KMS-11 (cell line): ENCODE results near the gene NKAIN4.

Source experiments
- H2AFZ ChIP-seq: fragments of 200-600 bp; sonication (generic); 2 replicates; pipeline ENCODE4 v1.6.1; 2016; ENCODE audit warnings: antibody characterized with exemption, mixed run types, low read depth
- H3K27ac ChIP-seq: fragments of 200-600 bp; sonication (generic); 2 replicates; pipeline ENCODE4 v1.6.1; 2016; ENCODE audit warnings: mild to moderate bottlenecking, mixed run types
- H3K27me3 ChIP-seq: fragments of 200-600 bp; sonication (generic); 2 replicates; pipeline ENCODE4 v1.6.1; 2017; ENCODE audit warnings: mild to moderate bottlenecking, low read depth, mixed run types, moderate library complexity; ENCODE audit not compliant: insufficient read depth
- H3K36me3 ChIP-seq: fragments of 200-600 bp; sonication (generic); 2 replicates; pipeline ENCODE4 v1.6.1; 2017; ENCODE audit warnings: mild to moderate bottlenecking, mixed run types; ENCODE audit not compliant: insufficient read depth
- H3K4me1 ChIP-seq: fragments of 200-600 bp; sonication (generic); 2 replicates; pipeline ENCODE4 v1.6.1; 2016; ENCODE audit warnings: mild to moderate bottlenecking, low read depth, mixed run types; ENCODE audit not compliant: poor library complexity, severe bottlenecking
- H3K4me2 ChIP-seq: fragments of 200-600 bp; sonication (generic); 2 replicates; pipeline ENCODE4 v1.7.0; 2016; ENCODE audit warnings: mild to moderate bottlenecking, mixed run types
- H3K4me3 ChIP-seq: fragments of 200-600 bp; sonication (generic); IDR thresholded peaks from 2 replicates; pipeline ENCODE4 v1.6.1; 2017; ENCODE audit warnings: low read depth, low read length, mixed read lengths; ENCODE audit not compliant: insufficient read depth
- H3K79me2 ChIP-seq: fragments of 200-600 bp; sonication (generic); 2 replicates; pipeline ENCODE4 v1.6.1; 2016; ENCODE audit warnings: low read depth, mixed run types; ENCODE audit not compliant: insufficient read depth
- H3K9ac ChIP-seq: fragments of 200-600 bp; sonication (generic); 2 replicates; pipeline ENCODE4 v1.6.1; 2016; ENCODE audit warnings: mild to moderate bottlenecking, mixed run types
- H4K20me1 ChIP-seq: fragments of 200-600 bp; sonication (generic); 2 replicates; pipeline ENCODE4 v1.6.1; 2016; ENCODE audit warnings: mild to moderate bottlenecking, mixed run types; ENCODE audit not compliant: insufficient read depth
- CTCF ChIP-seq: fragments of 200-600 bp; sonication (generic); conservative IDR thresholded peaks from 2 replicates; pipeline ENCODE4 v1.6.1; 2017; ENCODE audit warnings: low read depth, mild to moderate bottlenecking, antibody characterized with exemption, low read length, moderate library complexity, mixed read lengths

NKAIN4 gene

GRCh38 chr20:63264000-63264399 lies 9.7 kb upstream of the NKAIN4 start:
- H2AFZ ChIP-seq = no peak overlapping the region
- H3K27ac ChIP-seq = no peak overlapping the region
- no peak overlapping the region for H3K4me3 ChIP-seq
- no peaks in the 10 kb centered on the region for H3K4me1 ChIP-seq
- no peaks in the 10 kb centered on the region for H3K79me2 ChIP-seq
- no peaks in the 10 kb centered on the region for H3K36me3 ChIP-seq
- no peak overlapping the region for H3K4me2 ChIP-seq
- no peaks in the 10 kb centered on the region for H4K20me1 ChIP-seq
- peaks cover 97% of the 10 kb centered on the region for H3K27me3 ChIP-seq
- H3K9ac ChIP-seq = no peak overlapping the region
- TF ChIP-seq CTCF = no peak

DNA sequence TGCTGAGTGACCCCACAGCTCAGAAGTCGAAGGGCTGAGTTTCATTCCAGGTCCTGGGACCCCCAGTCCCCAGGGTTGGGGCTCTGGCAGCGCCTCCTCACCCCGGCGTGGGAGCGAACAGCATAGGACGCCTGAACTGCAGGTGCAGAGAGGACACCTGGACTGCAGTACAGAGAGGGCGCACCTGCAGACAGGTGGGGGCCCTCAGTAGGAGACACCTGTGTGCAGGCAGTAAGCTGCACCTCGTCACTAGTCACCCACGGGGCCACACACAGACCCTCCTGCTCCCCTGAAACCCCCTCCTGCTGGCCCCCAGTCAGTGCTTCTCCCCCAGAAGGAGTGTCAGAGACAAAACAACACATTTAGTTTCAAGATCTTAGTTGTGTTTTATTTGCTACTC lies 8.6 kb upstream of the NKAIN4 start:
- Histone ChIP-seq H3K9ac (no peak overlapping the region), H3K4me3 (no peak overlapping the region), H3K36me3 (no peaks in the 10 kb centered on the region), H4K20me1 (no peaks in the 10 kb centered on the region), H2AFZ (no peak overlapping the region), H3K4me1 (no peaks in the 10 kb centered on the region), H3K79me2 (no peaks in the 10 kb centered on the region), H3K4me2 (no peak overlapping the region), H3K27me3 (peaks cover 97% of the 10 kb centered on the region), H3K27ac (no peak overlapping the region)
- no peak for TF ChIP-seq CTCF

- Histone ChIP-seq H3K4me3 (no peak overlapping the region), H3K4me2 (no peak overlapping the region), H3K36me3 (no peaks in the 10 kb centered on the region), H3K4me1 (no peaks in the 10 kb centered on the region), H2AFZ (no peak overlapping the region), H3K9ac (no peak overlapping the region), H3K79me2 (no peaks in the 10 kb centered on the region), H4K20me1 (no peaks in the 10 kb centered on the region), H3K27ac (no peak overlapping the region), H3K27me3 (peaks cover 97% of the 10 kb centered on the region)
- no peak for TF ChIP-seq CTCF
Measured at GRCh38 chr20:63261795-63262528, 7.7 kb upstream of the NKAIN4 start.

DNA sequence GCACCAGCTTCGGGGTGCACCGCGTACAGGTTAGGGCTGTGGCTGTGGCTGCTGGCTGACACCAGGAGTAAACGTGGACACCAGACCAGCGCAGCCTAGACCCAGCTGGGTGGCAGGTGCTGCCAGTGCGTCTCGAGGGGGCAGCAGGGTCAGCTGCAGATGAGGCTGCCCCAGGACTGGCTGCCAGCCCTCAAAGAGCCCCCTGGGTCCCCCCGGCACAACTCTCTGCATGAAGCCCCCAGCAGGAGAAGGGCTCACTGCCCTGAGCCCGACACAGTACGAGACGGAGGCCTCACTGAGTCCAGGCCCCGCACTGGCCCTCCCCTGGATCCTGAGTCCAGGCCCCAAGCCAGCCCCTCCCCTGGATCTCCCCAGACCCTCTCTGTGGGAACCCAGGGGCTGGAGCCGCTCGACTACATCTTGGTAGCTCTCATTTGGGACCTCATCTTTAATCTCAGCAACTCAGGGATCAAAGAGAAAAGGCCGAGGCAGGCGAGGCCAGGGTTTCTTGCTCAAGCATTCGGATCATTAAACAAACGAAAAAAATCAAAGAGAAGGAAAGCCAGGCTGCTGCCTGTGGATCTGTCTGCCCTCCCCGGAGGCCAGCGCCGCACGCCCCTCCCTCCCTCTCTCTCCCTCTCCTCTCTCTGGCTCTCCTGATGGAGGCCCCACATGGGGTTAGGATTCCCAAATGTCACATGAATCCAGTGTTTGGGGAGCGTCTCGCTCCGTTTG lies 7.0 kb upstream of the NKAIN4 start:
- Histone ChIP-seq H3K27ac (no peak overlapping the region), H3K4me1 (no peaks in the 10 kb centered on the region), H3K9ac (no peak overlapping the region), H3K36me3 (no peaks in the 10 kb centered on the region), H3K4me3 (no peak overlapping the region), H4K20me1 (no peaks in the 10 kb centered on the region), H3K79me2 (no peaks in the 10 kb centered on the region), H3K4me2 (no peak overlapping the region), H3K27me3 (peaks cover 100% of the 10 kb centered on the region), H2AFZ (no peak overlapping the region)
- TF ChIP-seq CTCF = no peak
